GM12873 (cell line): Measurements from ENCODE around the gene ANKMY1.

Experiments
- TF ChIP-seq, protein P1 (sequence below): IDR thresholded peaks from 2 replicates; pipeline ENCODE4 v1.5.1; 2012; ENCODE audit warnings: low read depth, mild to moderate bottlenecking, moderate library complexity, low read length, control low read depth; ENCODE audit not compliant: insufficient read depth; ENCODE audit errors: missing control alignments

ANKMY1 gene

DNA sequence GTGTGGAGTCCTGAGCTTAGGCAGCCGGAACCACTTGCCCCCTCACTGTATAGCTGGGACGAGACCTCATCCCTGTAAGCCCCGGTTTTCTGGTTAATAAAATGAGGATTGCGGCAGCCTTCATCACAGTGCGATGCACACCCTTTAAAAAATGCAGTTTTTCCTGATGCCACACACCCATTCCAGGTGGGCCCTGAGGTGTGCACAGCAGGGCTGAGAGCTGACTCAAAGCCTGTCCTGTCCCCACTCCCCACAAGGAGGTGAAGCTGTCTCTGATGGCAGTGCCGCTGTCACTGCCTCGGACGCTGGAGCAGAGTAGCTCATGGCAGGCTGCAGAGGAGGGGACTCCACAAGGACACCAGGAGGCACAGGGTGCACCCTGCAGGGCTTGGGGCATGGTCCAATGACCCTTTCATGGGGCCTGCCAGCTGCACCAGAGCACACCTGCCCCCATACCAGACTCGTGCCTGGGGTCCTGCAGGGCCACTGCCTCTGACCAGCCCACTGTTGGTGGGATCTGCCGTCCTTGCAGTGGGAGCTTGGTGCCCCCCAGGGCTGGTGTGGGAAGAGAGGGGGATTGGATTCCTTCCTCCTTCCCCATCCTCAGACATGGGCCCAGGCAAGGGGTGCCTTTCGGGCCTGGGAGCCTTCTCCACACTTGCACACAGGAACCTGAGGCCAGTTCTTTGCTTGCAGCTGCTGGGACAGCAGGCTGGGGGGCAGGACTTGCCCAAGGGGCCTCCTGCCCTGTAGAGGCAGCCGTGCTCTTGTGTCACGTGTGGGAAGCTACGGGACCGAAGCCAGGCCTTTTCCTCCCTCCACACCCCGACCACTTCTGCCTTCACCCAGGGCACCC lies 99.5 kb downstream of the ANKMY1 start:
- TF ChIP-seq, protein P1, sequence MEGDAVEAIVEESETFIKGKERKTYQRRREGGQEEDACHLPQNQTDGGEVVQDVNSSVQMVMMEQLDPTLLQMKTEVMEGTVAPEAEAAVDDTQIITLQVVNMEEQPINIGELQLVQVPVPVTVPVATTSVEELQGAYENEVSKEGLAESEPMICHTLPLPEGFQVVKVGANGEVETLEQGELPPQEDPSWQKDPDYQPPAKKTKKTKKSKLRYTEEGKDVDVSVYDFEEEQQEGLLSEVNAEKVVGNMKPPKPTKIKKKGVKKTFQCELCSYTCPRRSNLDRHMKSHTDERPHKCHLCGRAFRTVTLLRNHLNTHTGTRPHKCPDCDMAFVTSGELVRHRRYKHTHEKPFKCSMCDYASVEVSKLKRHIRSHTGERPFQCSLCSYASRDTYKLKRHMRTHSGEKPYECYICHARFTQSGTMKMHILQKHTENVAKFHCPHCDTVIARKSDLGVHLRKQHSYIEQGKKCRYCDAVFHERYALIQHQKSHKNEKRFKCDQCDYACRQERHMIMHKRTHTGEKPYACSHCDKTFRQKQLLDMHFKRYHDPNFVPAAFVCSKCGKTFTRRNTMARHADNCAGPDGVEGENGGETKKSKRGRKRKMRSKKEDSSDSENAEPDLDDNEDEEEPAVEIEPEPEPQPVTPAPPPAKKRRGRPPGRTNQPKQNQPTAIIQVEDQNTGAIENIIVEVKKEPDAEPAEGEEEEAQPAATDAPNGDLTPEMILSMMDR = no peak

DNA sequence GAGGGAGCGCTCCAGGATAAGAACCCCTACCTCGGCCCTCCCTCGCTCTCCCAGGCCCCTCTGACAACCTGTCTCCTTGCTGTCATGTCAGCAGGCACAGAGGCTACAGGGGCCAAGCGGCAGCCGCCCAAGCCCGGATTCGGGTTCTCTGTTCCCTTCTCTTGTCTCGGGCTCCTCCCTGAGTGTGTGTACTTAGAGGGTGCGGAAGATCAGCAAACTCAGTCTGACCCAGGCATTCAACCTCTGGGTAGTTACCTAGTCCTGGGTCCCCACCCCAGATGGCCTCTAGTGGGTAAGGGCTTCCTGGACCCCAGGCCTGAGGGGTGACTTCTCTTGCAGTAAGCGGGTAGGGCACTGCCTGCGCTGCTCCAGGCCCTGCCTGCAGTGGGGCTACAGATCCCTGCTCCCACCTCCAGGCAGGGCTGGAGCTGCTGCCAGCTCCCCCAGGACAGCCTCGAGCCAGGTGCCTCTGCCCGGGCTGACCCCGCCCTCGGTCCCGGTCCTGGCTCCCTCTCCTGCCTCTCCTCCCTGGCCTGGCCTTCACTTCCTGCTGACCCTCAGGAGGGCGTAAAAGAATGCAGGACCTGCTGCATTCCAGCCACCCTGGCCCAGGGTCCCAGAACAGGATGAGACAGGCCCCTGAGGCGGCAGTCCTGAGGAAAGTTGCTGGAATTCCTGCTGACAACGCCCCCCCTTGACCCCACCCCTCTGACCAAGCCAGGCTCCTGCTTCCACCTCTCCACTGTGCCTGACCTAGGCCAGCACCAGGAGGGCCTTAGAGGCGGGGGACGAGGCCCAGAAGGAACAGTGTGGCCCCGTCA lies 100.4 kb downstream of the ANKMY1 start:
- TF ChIP-seq, protein P1 = no peak

DNA sequence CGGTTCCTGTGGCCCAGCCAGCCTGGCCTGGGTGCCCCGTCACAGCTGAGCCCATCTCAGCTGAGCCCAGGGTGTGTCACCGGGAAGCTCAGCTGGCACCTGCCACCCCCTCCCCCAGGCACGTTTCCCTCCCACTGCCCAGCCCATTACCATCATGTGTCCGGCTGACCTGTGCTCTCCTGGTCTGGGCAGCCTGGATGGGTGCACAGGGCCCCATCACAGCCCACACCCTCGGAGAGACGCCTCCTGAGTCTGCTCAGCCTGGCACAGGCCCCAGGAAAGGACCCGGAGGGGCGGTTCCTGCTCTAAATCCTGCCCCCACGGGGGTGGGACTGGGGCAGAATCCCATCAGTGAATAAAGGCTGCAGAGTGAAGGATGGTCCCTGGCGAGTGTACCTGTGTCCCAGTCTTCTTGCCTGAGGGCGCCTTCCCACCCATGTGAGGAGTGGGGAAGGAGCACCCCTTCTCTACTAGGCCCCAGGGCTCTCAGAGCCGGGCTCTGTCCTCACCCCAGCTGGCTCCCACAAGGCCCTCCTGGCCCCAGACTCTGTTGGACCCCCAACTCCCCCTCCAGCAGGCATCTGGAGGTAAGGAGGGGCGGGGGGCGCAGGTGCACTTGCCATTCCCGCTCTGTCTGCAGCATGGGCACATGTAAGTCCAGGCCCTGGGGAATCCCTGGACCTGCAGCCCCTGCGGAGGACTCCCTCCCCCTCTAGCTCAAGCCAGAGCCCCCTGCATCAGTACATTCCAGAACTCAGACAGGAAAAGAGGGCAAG lies 101.2 kb downstream of the ANKMY1 start:
- TF ChIP-seq, protein P1 = no peak

DNA sequence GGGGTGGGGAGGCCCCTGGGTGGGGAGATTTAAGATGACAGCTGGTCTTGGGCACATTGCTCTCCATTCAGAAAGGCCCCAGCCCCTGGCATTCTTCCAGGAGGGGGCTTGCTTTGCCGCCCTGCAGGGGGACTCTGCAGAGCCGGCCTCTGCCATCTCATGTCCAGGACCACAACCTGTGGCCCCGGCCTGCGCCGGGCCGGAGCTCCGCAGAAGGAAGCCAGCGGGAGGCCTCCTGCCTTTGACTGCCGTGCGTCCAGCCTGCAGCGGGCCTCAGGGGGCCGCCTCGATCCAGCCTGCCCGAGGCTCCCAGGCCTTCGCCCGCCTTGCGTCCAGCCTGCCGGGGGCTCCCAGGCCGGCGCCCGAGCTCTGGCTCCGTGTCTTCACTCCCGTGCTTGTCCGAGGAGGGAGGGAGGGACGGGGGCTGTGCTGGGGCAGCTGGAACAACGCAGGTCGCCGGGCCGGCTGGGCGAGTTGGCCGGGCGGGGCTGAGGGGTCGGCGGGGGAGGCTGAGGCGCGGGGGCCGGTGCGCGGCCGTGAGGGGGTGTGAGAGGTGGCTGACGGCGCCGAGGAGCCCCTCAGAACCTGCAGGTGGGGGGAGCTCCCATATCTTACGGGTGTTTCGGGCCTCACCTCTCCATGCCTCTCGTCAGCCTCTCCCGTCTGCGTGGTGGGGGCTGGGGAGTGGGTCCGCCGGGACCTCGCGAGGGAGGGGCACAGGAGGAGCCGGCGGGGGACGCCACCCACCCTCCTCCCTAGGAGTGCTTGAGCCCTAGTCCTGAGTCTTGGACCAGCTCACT lies 101.9 kb downstream of the ANKMY1 start:
- TF ChIP-seq, protein P1 = no peak

DNA sequence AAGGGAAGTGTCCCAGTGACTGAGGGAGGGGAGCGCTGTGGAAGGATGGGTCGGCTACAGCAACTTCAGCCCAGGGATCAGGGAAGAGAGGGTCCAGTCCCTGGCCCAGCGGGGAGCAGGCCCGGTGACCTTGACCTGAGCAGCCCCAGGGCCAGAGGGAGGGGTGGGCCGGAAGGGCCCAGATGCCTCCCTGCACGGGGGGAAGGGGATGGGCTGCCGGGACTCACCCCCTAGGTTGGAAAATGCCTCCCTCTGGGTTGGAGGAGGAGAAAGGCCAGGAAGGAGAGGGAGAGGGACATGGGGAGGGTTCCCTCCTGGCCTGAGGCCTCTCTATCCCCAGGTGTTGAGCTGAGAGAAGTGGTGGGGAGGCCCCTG lies 102.5 kb downstream of the ANKMY1 start:
- TF ChIP-seq, protein P1 = no peak

DNA sequence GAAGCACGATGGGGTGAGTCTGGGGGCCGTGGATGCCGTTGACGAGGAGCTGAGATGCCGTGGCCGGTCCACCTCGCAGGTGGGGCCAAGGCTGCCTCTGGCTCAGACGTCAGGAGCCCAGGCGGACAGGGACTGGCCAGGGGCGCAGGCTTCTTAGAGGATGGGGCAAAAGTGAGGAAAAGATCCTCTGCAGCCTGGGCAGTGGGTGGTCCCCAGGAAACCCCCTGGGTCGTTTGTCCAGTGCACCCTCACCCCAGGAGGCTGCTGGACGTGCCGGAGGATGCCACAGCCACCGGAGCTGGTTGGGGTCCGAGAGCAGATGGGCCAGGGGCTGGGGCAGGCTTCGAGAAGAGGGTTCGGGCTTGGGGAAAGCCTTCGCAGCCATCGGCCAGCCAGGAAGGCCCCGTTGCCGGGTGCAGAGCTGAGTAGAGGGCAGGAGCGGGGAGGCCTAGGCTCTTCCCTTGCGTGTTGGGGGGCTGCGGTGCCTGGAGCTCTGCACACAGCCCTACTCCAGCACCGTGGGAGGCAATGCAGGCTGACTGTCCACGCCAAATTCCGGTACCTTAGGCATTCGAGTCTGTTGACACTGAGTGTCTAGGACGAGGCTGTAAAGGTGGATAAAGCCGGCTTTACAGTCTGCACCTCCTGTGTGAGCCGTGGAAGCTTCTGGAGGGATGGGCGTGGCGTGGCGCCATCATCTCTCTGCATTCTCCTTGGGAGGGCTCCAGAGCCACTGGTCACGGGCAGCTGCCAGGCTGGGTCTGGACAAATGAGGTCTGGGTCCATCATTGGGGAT lies 103.5 kb downstream of the ANKMY1 start:
- TF ChIP-seq, protein P1 = no peak
